GM12878 (cell line): Measurements from ENCODE around the gene PHGDH. TPM values are rescaled to one million over a fixed set of nuclear protein-coding genes. Genes with fewer than 3 reads are reported as not detected.

Source experiments
- ATAC-seq: fragments of 200-7000 bp; cut with Tn5 transposase; 3 replicates; pipeline ENCODE4 v1.9.1; 2020; ENCODE audit warnings: mild to moderate bottlenecking, moderate library complexity
- BruUV-seq: library from RNA; stranded (reverse); fragments of 400-500 nt; replicated peaks from 2 replicates; lab custom pipeline; 2021; lab: Mats Ljungman, UMichigan
- CTCF ChIA-PET: fragments of 300-600 bp; sonication (Branson Sonifier 250); formaldehyde crosslinking; extraction: SDS; loops from one replicate; lab custom pipeline; 2021; ENCODE audit warnings: inconsistent platforms; lab: Yijun Ruan, JAX
- POLR2A ChIA-PET: fragments of 350-600 bp; formaldehyde crosslinking; extraction: SDS; loops from one replicate; lab custom pipeline; 2021; ENCODE audit warnings: inconsistent platforms; lab: Charles Lee
- RAD21 ChIA-PET: fragments of 300-600 bp; sonication (Branson Sonifier 250); formaldehyde crosslinking; loops from one replicate; lab custom pipeline; 2023; ENCODE audit warnings: antibody characterized with exemption; ENCODE audit not compliant: unreplicated experiment; lab: Charles Lee
- SMC1A ChIA-PET: fragments of 300-600 bp; sonication (Branson Sonifier 250); formaldehyde crosslinking; loops from one replicate; lab custom pipeline; 2023; ENCODE audit not compliant: unreplicated experiment, uncharacterized antibody; lab: Charles Lee
- DNase-seq: peaks from one replicate; pipeline ENCODE4 v3.0.0-alpha.2; 2011; ENCODE audit warnings: low read depth, low spot score
- FAIRE-seq: peaks from 3 replicates; lab custom pipeline; 2011; peaks lifted over from hg19 to GRCh38; lab: Jason Lieb, UNC
- H2AFZ ChIP-seq: 2 replicates; pipeline ENCODE4 v1.6.0; 2011; ENCODE audit warnings: low read depth, low read length, control low read depth; ENCODE audit not compliant: control insufficient read depth
- H3K27ac ChIP-seq: 2 replicates; pipeline ENCODE4 v1.5.1; 2011; ENCODE audit warnings: control low read depth; ENCODE audit not compliant: control insufficient read depth, insufficient read depth
- H3K27me3 ChIP-seq, 2 experiments: replicated peaks in 1 of 2; 2 replicates each; pipeline versions ENCODE4 v1.6.0 to v1.6.1; 2011; ENCODE audit warnings: low read length in 1 of 2; ENCODE audit not compliant: control insufficient read depth in 2 of 2, insufficient read depth in 2 of 2
- H3K36me3 ChIP-seq, 2 experiments: 2 replicates each; pipeline ENCODE4 v1.5.1; 2011; ENCODE audit warnings: low read length in 1 of 2; ENCODE audit not compliant: control insufficient read depth in 2 of 2, insufficient read depth in 2 of 2
- H3K4me1 ChIP-seq: 2 replicates; pipeline ENCODE4 v1.6.1; 2011; ENCODE audit warnings: mild to moderate bottlenecking, low read length, moderate library complexity, mixed read lengths; ENCODE audit not compliant: control insufficient read depth, insufficient read depth
- H3K4me2 ChIP-seq: 2 replicates; pipeline ENCODE4 v1.6.0; 2011; ENCODE audit warnings: control low read depth; ENCODE audit not compliant: control insufficient read depth, insufficient read depth
- H3K4me3 ChIP-seq: fragments of 200-600 bp; sonication (generic); 2 replicates; pipeline ENCODE4 v1.5.1; 2016
- H3K79me2 ChIP-seq: 2 replicates; pipeline ENCODE4 v1.6.0; 2011; ENCODE audit warnings: low read length; ENCODE audit not compliant: control insufficient read depth, insufficient read depth
- H3K9ac ChIP-seq: 2 replicates; pipeline ENCODE4 v1.8.0; 2011; ENCODE audit warnings: low read length, control low read depth, mixed read lengths; ENCODE audit not compliant: control insufficient read depth, insufficient read depth
- H3K9me3 ChIP-seq: replicated peaks from 3 replicates; pipeline ENCODE4 v1.5.1; 2011; ENCODE audit warnings: mild to moderate bottlenecking, low read length; ENCODE audit not compliant: control insufficient read depth, insufficient read depth
- H4K20me1 ChIP-seq: 2 replicates; pipeline ENCODE4 v1.6.0; 2011; ENCODE audit not compliant: control insufficient read depth, insufficient read depth
- BACH1 ChIP-seq: fragments of 450-650 bp; IDR thresholded peaks from 2 replicates; pipeline ENCODE4 v1.6.1; 2017; ENCODE audit warnings: mild to moderate bottlenecking, borderline replicate concordance
- BCL3 ChIP-seq: IDR thresholded peaks from 2 replicates; pipeline ENCODE4 v1.6.1; 2011; ENCODE audit warnings: borderline replicate concordance, low read depth, mild to moderate bottlenecking, moderate library complexity, low read length; ENCODE audit not compliant: insufficient read depth, poor library complexity, severe bottlenecking
- BRCA1 ChIP-seq: IDR thresholded peaks from 2 replicates; pipeline ENCODE4 v1.6.1; 2011; ENCODE audit warnings: low read depth, low read length, improper control_type of control experiment
- E2F4 ChIP-seq: IDR thresholded peaks from 2 replicates; pipeline ENCODE4 v1.6.1; 2012; ENCODE audit warnings: low read depth, low read length, improper control_type of control experiment
- EZH2 ChIP-seq: IDR thresholded peaks from 2 replicates; pipeline ENCODE4 v1.6.1; 2012; ENCODE audit warnings: low read depth, mild to moderate bottlenecking, control low read depth, inconsistent platforms, low read length, borderline replicate concordance; ENCODE audit not compliant: control insufficient read depth
- FOXM1 ChIP-seq: IDR thresholded peaks from 2 replicates; pipeline ENCODE4 v1.6.1; 2012; ENCODE audit warnings: low read depth, mild to moderate bottlenecking, inconsistent platforms, low read length, moderate library complexity
- IRF3 ChIP-seq: fragments of 450-650 bp; IDR thresholded peaks from 2 replicates; pipeline ENCODE4 v1.6.1; 2014; ENCODE audit warnings: mild to moderate bottlenecking
- JUNB ChIP-seq: IDR thresholded peaks from 2 replicates; pipeline ENCODE4 v1.6.1; 2016; ENCODE audit warnings: antibody characterized with exemption, mild to moderate bottlenecking
- NRF1 ChIP-seq: conservative IDR thresholded peaks from 2 replicates; pipeline ENCODE4 v1.6.1; 2011; ENCODE audit warnings: mild to moderate bottlenecking, low read depth, low read length, improper control_type of control experiment
- POLR2A ChIP-seq: IDR thresholded peaks from 2 replicates; pipeline ENCODE4 v1.6.1; 2011; ENCODE audit warnings: low read depth, mild to moderate bottlenecking, low read length
- RAD21 ChIP-seq: IDR thresholded peaks from 2 replicates; pipeline ENCODE4 v1.6.1; 2011; ENCODE audit warnings: mild to moderate bottlenecking, low read depth, low read length, moderate library complexity; ENCODE audit not compliant: insufficient read depth
- SIX5 ChIP-seq: IDR thresholded peaks from 2 replicates; pipeline ENCODE4 v1.6.1; 2011; ENCODE audit warnings: mild to moderate bottlenecking, low read depth, low read length, moderate library complexity; ENCODE audit not compliant: severe bottlenecking
- SRF ChIP-seq, 2 experiments: IDR thresholded peaks; 2 replicates each; pipeline ENCODE4 v1.6.1; 2011; ENCODE audit warnings: low read depth in 2 of 2, low read length in 2 of 2, mild to moderate bottlenecking in 1 of 2, moderate library complexity in 1 of 2
- TBL1XR1 ChIP-seq: IDR thresholded peaks from 2 replicates; pipeline ENCODE4 v1.6.1; 2012; ENCODE audit warnings: low read depth, low read length, improper control_type of control experiment
- WGBS: methylation state at CpG from one replicate; pipeline ENCODE4 v1.1.6; 2016; ENCODE audit warnings: low lambda C conversion rate; ENCODE audit not compliant: insufficient replicate concordance, insufficient coverage; ENCODE audit errors: missing lambda C conversion rate; 5-methylcytosine and 5-hydroxymethylcytosine counted together
- in situ Hi-C: fragments of 300-500 bp; cut with MboI; formaldehyde crosslinking; loops from 9 replicates; pipeline ENCODE4 v1.14.3; 2018; ENCODE audit warnings: mixed read lengths
- intact Hi-C: fragments of 100-400 bp; cut with micrococcal nuclease; formaldehyde crosslinking; loops from one replicate; pipeline ENCODE4 v1.14.2; 2022; ENCODE audit not compliant: unreplicated experiment
- polyA plus RNA-seq, 11 experiments: library from polyadenylated mRNA; depleted of rRNA in 4 of 11; unstranded in 6 of 11; stranded (reverse) in 5 of 11; fragments of >200 nt; fragmentation: Nextera tagmentation in 4 of 11; fragmentation: Illumina TruSeq in 1 of 11; extraction: Ambion mirVana in 4 of 11; extraction: Trizol in 1 of 11; gene quantifications; 1 replicate in 1 of 11; 2 replicates in 10 of 11; pipeline versions ENCODE4 v1.2.1 to v1.2.3, GENCODE V29; 2011 to 2016; ENCODE audit warnings: inconsistent platforms in 2 of 11, missing spikeins in 2 of 11, low read depth in 1 of 11
- total RNA-seq, 4 experiments: library from RNA; depleted of rRNA in 3 of 4; stranded (reverse); fragments of >200 nt in 3 of 4; fragmentation: Illumina TruSeq in 1 of 4; extraction: Trizol in 1 of 4; gene quantifications; 2 replicates each; pipeline versions ENCODE4 v1.2.1 to v1.2.3, GENCODE V29; 2013 to 2021

PHGDH gene
- total and polyA plus RNA-seq, 10 of the 15 experiments (the other 5 are each of a cell fraction or from before 2014, with no cell fraction given): 3.9 to 47.8 (median 25.9) TPM

- in situ Hi-C loops (no loop called here), intact Hi-C loops (no loop called here)
- H3K9ac ChIP-seq: no peak overlapping the region
- no peak overlapping the region for H3K4me3 ChIP-seq
- BruUV-seq: no TSS peak
- no peak overlapping the region for H2AFZ ChIP-seq
- CTCF ChIA-PET: interaction anchor here (1.2 kb wide), 1 partner anchor 9 kb away, joined by 4 read pairs; no protein-coding TSS in a partner anchor
- POLR2A ChIA-PET: no interaction called here
- SMC1A ChIA-PET: interaction anchor here (0.8 kb wide), 1 partner anchor 96 kb away, joined by 3 read pairs; no protein-coding TSS in a partner anchor
- ATAC-seq (no peak), FAIRE-seq (no peak), DNase-seq (no peak)
- 31% methylated on average over 3 of the region's 3 CpGs for WGBS
- no peaks in the 10 kb centered on the region for H4K20me1 ChIP-seq
- no peaks in the 10 kb centered on the region for H3K36me3 ChIP-seq
- TF ChIP-seq SIX5 (no peak), RAD21 (no peak), BCL3 (no peak), E2F4 (no peak), SRF (IDR thresholded peaks at IDR 0.05; ENCODE audit: low read depth in 2 of 2, low read length in 2 of 2) (no peak), IRF3 (no peak), POLR2A (no peak), FOXM1 (no peak), EZH2 (no peak), TBL1XR1 (no peak), NRF1 (no peak), BRCA1 (no peak), JUNB (no peak), BACH1 (no peak)
- no peaks in the 10 kb centered on the region for H3K79me2 ChIP-seq
- no peaks in the 10 kb centered on the region; a peak in 1 of 4 replicates for H3K27me3 ChIP-seq
- peaks cover 5% of the 10 kb centered on the region; the same call in 2 of the 3 replicates for H3K9me3 ChIP-seq
- H3K4me1 ChIP-seq: no peaks in the 10 kb centered on the region
- H3K4me2 ChIP-seq: no peak overlapping the region
- RAD21 ChIA-PET: no interaction called here
- H3K27ac ChIP-seq: no peak overlapping the region
Measured at GRCh38 chr1:119697598-119697997, 14.1 kb upstream of the PHGDH start.
